Stimulated activated CD8-positive, alpha-beta memory T cell treated with anti-CD3 and anti-CD28 coated beads, Interleukin-7, amount 100 ng/mL, for 4 hours (primary cell): Measurements from ENCODE around the gene RRAD.
"Not testable (repeated sequence)": the region's sequence is repeated elsewhere in the genome, so short reads cannot be mapped to it uniquely, and the experiment has no call there.

Experiments used
- DNase-seq, 2 donors: peaks; one replicate each; pipeline ENCODE4 v3.0.0-alpha.2; 2020; ENCODE audit warnings: low read depth in 2 of 2

RRAD gene

GRCh38 chr16:66925322-66925840 lies at the start of gene RRAD:
TSS of gene RRAD (minus strand) at chr16:66925535. CDS start at chr16:66925179, 356 bp downstream.
- peak in 1 of 2 donors; percentile 38 for DNase-seq

GRCh38 chr16:66974932-66975246 lies 49.6 kb upstream of the RRAD start:
- peak; percentile 27 to 30 for DNase-seq

- not testable (repeated sequence) for DNase-seq
Observed at GRCh38 chr16:66974156-66974931, 49.0 kb upstream of the RRAD start.

GRCh38 chr16:66973716-66974115 lies 48.4 kb upstream of the RRAD start:
- DNase-seq = no peak

- DNase-seq = no peak
Observed at GRCh38 chr16:66972983-66973382, 47.6 kb upstream of the RRAD start.

- DNase-seq = no peak
Observed at GRCh38 chr16:66970775-66971720, 45.7 kb upstream of the RRAD start.

- DNase-seq = no peak
Observed at GRCh38 chr16:66968847-66969246, 43.5 kb upstream of the RRAD start.

- no peak for DNase-seq
Observed at GRCh38 chr16:66964049-66964448, 38.7 kb upstream of the RRAD start.

- no peak for DNase-seq
Observed at GRCh38 chr16:66961914-66962313, 36.6 kb upstream of the RRAD start.

- peak; percentile 35 for DNase-seq
Observed at GRCh38 chr16:66961065-66961744, 35.9 kb upstream of the RRAD start, which contains the start of gene CES3. TSS of gene CES3 (plus strand) at chr16:66961266. CDS start at chr16:66961308, 42 bp downstream.

- no peak for DNase-seq
Observed at GRCh38 chr16:66960270-66960669, 34.9 kb upstream of the RRAD start.

GRCh38 chr16:66959704-66960161 lies 34.4 kb upstream of the RRAD start:
- DNase-seq = no peak

- no peak for DNase-seq
Observed at GRCh38 chr16:66958857-66959703, 33.7 kb upstream of the RRAD start.

GRCh38 chr16:66956154-66956457 lies 30.8 kb upstream of the RRAD start:
- DNase-seq = not testable (repeated sequence)

GRCh38 chr16:66955363-66956153 lies 30.2 kb upstream of the RRAD start:
- not testable (repeated sequence) for DNase-seq

GRCh38 chr16:66954097-66954659 lies 28.8 kb upstream of the RRAD start:
- peak; percentile 49 to 58 for DNase-seq

GRCh38 chr16:66953462-66954096 lies 28.2 kb upstream of the RRAD start:
- DNase-seq = no peak

GRCh38 chr16:66952430-66953110 lies 27.2 kb upstream of the RRAD start:
- DNase-seq = no peak
